Measurements from ENCODE around the gene EGFR.

DNA sequence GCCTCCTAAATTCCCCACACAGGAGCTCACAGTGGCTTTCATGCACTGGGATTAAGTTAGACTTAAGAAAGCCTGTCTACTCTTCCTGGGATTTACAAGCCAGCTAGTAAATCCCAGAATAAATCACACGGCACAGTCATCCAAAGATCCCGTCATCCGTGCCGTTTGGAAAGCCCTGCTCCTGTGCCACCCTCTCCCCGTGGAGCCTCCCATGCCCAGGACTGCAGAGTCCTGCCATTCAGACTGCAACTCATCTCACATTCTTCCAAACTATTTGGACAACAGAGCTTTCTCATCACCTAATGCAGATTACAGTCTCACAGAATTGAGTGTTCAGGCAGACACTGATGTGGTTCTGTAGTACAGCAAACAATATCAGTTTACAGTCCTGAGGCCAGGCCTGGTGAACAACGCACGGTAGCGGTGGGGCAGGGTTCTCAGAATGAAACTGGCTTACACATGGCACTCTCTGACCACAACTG lies 166.5 kb downstream of the EGFR start:
- TF ChIP-seq, protein P1, sequence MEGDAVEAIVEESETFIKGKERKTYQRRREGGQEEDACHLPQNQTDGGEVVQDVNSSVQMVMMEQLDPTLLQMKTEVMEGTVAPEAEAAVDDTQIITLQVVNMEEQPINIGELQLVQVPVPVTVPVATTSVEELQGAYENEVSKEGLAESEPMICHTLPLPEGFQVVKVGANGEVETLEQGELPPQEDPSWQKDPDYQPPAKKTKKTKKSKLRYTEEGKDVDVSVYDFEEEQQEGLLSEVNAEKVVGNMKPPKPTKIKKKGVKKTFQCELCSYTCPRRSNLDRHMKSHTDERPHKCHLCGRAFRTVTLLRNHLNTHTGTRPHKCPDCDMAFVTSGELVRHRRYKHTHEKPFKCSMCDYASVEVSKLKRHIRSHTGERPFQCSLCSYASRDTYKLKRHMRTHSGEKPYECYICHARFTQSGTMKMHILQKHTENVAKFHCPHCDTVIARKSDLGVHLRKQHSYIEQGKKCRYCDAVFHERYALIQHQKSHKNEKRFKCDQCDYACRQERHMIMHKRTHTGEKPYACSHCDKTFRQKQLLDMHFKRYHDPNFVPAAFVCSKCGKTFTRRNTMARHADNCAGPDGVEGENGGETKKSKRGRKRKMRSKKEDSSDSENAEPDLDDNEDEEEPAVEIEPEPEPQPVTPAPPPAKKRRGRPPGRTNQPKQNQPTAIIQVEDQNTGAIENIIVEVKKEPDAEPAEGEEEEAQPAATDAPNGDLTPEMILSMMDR (IDR thresholded peaks at IDR 0.05; ENCODE audit: low read depth, low read length): no peak
- TF ChIP-seq EZH2phosphoT487 (IDR thresholded peaks at IDR 0.05; ENCODE audit: low read depth): no peak
